GM10266 (cell line): ENCODE results near the gene AHNAK2.
"Not testable (repeated sequence)": the region's sequence is repeated elsewhere in the genome, so short reads cannot be mapped to it uniquely, and the experiment has no call there.

Experiments
- DNase-seq: peaks from one replicate; pipeline ENCODE4 v3.0.0; 2012; ENCODE audit errors: extremely low spot score
- TF ChIP-seq, protein P1 (sequence below): IDR thresholded peaks from 2 replicates; pipeline ENCODE4 v1.5.1; 2012; ENCODE audit warnings: mild to moderate bottlenecking, low read depth; ENCODE audit not compliant: control insufficient read depth, insufficient read depth; ENCODE audit errors: missing control alignments

The AHNAK2 gene

DNA sequence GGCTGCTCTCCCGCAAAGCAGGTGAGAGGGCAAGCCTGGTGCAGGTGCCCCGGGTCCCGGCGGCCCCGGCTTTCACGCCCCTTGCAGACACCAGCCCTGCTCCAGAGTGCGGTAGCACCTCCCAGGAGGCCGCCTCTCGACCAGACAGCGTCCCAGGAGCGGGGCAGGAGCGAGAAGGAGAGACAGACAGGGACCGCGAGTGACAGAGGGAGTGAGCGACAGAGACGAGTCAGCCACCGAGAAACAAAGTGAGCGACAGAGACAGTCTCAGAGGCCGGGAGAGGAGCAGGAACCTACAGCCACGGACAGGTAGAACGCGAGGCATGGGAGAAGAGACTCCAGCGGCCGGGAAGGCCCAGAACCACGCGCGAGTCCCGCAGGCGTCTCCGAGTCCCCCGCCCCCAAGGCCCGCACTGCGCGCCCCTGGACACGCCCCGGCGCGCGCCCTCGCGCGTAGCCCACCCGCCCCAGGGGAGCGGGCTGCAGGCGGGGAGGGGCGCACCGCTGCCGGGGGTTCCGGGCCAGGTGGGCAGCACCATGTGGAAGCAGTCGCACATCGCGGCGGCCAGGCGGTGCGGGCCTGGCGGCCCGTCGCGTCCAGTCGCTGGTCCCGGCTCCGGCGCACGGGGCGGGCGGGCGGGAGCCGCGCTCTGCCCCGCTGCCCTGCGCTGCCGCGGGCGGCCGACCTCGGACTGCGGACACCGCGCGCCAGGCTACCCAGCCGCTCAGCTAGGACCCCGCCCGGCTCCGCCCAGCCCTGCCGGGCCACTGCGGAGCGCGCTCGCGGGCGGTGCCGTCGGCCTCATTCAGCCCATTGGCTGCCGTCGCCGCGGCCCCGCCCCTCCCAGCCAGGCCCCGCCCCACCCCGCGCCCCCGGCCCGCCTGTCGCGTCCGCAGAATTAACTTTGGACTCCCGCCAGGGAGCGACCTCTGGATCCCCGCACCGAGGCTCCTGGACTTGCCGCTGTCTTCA lies at the start of gene AHNAK2:
Gene AHNAK2 (minus strand): TSS at position 694 of the 973 bp plus-strand sequence. CDS start 137 bp downstream, at position 557.
- TF ChIP-seq, protein P1, sequence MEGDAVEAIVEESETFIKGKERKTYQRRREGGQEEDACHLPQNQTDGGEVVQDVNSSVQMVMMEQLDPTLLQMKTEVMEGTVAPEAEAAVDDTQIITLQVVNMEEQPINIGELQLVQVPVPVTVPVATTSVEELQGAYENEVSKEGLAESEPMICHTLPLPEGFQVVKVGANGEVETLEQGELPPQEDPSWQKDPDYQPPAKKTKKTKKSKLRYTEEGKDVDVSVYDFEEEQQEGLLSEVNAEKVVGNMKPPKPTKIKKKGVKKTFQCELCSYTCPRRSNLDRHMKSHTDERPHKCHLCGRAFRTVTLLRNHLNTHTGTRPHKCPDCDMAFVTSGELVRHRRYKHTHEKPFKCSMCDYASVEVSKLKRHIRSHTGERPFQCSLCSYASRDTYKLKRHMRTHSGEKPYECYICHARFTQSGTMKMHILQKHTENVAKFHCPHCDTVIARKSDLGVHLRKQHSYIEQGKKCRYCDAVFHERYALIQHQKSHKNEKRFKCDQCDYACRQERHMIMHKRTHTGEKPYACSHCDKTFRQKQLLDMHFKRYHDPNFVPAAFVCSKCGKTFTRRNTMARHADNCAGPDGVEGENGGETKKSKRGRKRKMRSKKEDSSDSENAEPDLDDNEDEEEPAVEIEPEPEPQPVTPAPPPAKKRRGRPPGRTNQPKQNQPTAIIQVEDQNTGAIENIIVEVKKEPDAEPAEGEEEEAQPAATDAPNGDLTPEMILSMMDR: no peak

DNA sequence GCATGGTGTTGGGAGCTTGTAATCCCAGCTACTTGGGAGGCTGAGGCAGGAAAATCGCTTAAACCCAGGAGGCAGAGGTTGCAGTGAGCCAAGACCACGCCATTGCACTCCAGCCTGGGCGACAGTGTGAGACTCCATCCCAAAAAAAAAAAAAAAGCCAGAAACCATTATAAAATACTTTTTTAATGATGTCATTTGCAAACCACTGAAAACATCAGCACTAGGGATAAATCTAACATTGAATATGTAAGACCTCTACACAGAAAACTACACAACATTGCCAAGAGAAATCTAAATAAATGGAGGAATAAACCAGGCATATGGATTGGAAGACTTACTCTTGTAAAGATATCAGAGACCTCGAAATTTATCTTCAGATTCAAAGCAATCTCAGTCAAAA lies 49.5 kb upstream of the AHNAK2 start:
- DNase-seq: not testable (repeated sequence)

More for the DNA sequence above, at the start of gene AHNAK2:
- peak; percentile 83 for DNase-seq

DNA sequence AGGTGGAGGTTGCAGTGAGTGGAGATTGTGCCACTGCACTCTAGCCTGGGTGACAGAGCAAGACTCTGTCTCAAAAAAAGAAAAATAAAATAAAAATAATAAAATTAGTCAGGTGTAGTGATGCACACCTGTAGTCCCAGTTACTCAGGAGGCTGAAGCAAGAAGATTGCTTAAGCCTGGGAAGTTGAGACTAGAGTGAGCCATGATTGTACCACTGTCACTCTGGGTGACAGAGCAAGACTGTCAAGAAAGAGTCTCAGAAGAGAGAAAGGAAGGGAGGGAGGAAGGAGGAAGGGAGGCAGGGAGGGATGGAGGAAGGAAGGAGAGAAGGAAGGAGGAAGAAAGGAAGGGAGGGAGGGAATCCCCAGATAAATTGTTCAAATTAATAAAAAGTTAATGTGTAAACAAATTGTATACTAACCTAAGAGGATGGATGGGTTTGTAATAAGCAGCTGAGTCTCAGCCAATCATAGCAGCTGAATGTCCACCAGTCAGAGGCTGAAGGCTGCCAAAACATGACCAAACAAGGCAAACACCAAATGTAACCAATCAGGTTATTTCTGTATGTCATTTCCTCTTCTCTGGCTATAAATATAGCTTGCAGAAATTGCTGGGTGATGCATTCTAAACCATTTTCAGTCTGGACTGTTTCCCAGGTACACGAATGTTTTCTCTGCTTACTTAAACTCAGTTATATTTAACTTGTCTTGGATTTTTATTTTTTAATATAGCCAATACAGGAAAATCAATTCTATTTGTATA lies 48.8 kb upstream of the AHNAK2 start:
- DNase-seq: peak; percentile 61
- TF ChIP-seq, protein P1: no peak

DNA sequence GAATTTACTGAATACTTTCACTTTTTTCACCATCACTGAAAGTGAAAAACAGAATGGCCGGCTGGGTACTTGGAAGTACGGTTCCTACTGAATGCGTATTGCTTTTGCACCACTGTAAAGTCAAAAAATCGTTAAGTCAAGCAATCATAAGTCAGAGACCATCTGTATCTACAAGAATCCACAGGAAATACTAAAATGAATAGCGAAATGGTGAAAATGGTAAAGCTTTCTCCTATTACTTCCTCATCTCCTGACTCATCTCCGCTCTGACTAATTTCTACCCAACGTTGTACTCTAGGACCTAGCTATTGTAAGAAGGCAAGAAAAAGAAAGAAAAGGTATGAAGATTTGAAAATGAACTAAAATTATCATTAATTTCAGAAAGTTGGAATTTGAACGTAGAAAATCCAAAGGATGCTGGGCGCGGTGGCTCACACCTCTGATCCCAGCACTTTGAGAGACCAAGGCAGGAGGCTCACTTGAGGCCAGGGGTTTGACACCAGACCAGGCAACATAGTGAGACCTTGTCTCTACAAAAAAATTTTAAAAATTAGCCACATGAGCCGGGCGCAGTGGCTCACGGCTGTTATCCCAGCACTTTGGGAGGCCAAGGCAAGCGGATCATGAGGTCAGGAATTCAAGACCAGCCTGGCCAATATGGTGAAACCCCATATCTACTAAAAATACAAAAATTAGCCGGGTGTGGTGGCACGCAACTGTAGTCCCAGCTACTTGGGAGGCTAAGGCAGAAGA lies 48.0 kb upstream of the AHNAK2 start:
- peak; percentile 76 for DNase-seq
- TF ChIP-seq, protein P1: no peak

DNA sequence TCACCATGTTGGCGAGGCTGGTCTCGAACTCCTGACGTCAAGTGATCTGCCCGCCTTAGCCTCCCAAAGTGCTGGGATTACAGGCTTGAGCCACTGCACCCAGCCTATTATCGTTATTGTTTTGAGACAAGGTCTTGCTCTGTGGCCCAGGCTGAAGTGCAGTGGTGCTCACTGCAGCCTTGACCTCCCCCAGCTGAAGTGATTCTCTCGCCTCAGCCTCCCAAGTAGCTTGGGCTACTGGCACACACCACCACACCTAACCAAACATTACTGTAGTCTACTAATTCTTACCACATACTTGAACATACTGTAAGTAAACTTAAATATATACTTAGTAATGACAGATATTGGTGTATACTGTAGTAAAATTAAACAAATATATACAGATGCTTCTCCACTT lies 47.3 kb upstream of the AHNAK2 start:
- TF ChIP-seq, protein P1: no peak
- DNase-seq: no peak

DNA sequence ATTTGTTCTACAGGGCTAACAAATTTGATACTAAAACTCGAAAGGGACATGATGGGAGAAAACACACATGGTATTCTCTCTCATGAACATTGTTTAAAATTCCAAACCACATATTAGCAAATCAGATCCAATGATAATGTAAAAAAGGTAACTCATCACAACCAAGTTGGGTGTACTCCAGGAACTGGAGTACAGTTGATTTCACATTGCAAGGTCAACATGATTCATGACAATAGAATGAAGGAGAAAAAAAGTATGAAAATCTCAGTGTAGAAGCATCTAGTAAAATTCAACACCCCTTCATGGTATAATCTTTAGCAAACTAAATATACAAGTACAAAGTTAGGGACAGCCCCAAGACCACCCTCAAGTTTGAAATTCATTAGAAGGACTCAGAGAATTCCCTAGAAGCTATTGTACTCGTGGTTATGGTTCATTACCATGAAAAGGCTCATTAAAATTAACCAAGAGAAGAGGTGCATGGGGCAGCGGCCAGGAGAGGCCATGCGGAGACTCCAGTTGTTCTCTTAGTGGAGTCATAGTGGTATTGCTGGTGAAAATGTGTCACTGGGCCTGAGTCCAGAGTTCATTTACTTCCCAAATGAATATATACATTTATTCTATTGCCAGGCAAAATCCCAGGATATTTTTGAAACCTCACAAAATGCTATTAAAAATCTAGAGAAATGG lies 45.8 kb upstream of the AHNAK2 start:
- DNase-seq: no peak
- TF ChIP-seq, protein P1: no peak

DNA sequence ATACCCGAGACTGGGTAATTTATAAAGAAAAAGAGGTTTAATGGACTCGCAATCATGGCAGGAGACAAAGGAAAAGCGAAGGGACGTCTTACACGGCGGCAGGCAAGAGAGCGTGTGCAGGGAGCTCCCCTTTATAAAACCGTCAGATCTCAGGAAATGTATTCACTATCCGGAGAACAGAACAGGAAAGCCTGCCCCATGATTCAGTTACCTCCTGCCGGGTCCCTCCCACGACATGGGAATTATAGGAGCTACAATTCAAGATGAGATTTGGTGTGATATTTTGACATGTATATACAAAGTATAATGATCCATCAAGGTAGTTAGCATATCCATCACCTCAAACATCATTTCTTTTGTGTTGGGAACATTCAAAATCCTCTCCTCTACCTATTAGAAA lies 45.0 kb upstream of the AHNAK2 start:
- TF ChIP-seq, protein P1: no peak
- DNase-seq: no peak
